Thymus (tissue), 11 donors: Measurements from ENCODE around the gene MYO5B. TPM values are rescaled to one million over a fixed set of nuclear protein-coding genes. Genes with fewer than 3 reads are reported as not detected.

ENCODE experiments used
- DNase-seq, 9 donors: peaks; one replicate each; pipeline ENCODE4 v3.0.0-alpha.2; 2013; ENCODE audit warnings: low spot score in 9 of 9, low read depth in 6 of 9, missing footprints in 1 of 9
- H3K27ac ChIP-seq, 2 donors: one replicate each; pipeline ENCODE4 v1.5.1; 2013; ENCODE audit warnings: control low read depth in 1 of 2, low read depth in 1 of 2, low read length in 1 of 2, mild to moderate bottlenecking in 1 of 2, moderate library complexity in 1 of 2
- H3K27me3 ChIP-seq, 2 donors: one replicate each; pipeline ENCODE4 v1.5.1; 2013; ENCODE audit warnings: low read length in 1 of 2; ENCODE audit not compliant: control insufficient read depth in 2 of 2, insufficient read depth in 1 of 2
- H3K36me3 ChIP-seq, 2 donors: one replicate each; pipeline ENCODE4 v1.5.1; 2013; ENCODE audit warnings: low read length in 1 of 2, mild to moderate bottlenecking in 1 of 2, moderate library complexity in 1 of 2; ENCODE audit not compliant: control insufficient read depth in 2 of 2, insufficient read depth in 2 of 2
- H3K4me1 ChIP-seq, 2 donors: one replicate each; pipeline ENCODE4 v1.5.1; 2013; ENCODE audit warnings: low read length in 2 of 2; ENCODE audit not compliant: control insufficient read depth in 2 of 2, insufficient read depth in 2 of 2
- H3K4me3 ChIP-seq, 2 donors: one replicate each; pipeline ENCODE4 v1.5.1; 2013; ENCODE audit warnings: low read length in 2 of 2, control low read depth in 1 of 2, mild to moderate bottlenecking in 1 of 2
- H3K9me3 ChIP-seq, 2 donors: one replicate each; pipeline ENCODE4 v1.5.1; 2013; ENCODE audit warnings: low read length in 1 of 2, mild to moderate bottlenecking in 1 of 2; ENCODE audit not compliant: control insufficient read depth in 2 of 2, insufficient read depth in 1 of 2
- WGBS: extraction: QIAGEN DNeasy Blood & Tissue Kit; methylation state at CpG from one replicate; pipeline ENCODE4 v1.1.7; 2013; 5-methylcytosine and 5-hydroxymethylcytosine counted together
- polyA plus RNA-seq: library from polyadenylated mRNA; stranded (reverse); fragments of 200-250 nt; gene quantifications from one replicate; pipeline ENCODE4 v1.2.3, GENCODE V29; 2013
- total RNA-seq: library from RNA; stranded (reverse); fragments of 120-200 nt; gene quantifications from one replicate; pipeline ENCODE4 v1.2.4, GENCODE V29; 2013
- donor health status: healthy.

Gene MYO5B
- total and polyA plus RNA-seq, 2 donors = 6.2 to 11.1 TPM

DNA sequence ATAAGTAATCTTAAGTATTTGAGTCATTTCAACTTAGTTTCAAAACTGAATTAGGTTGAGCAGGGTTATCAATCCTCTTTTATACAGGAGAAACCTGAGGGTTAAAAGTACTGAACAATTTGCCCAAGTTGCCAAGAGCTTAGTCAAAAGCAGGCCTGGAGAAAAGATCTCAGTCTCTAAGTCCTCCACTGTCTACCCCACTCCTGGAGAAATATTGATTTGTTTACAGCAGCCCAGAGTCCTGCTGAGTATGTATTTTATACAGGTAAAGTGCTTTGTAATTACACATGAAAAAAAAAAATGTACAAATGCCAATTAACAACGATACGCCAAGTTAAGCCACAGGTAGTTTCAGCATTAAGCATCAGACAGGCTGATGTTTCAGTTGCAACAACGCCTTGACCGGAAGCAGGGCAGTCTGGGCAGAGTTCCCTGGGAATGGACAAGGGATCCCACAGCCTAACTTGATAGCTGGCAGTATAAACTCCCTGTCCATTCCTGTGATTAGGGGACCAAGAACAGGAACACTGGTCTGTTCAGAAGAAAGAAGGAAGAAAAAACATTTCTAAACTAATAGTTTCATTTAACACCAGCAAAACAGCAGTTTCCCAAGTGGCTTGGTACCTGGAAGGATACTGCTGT is 132.9 kb downstream of the MYO5B start:
- DNase-seq = no peak
- Histone ChIP-seq H3K36me3 (no peaks in the 10 kb centered on the region), H3K9me3 (no peaks in the 10 kb centered on the region), H3K4me3 (no peak overlapping the region), H3K27me3 (no peaks in the 10 kb centered on the region), H3K27ac (no peak overlapping the region), H3K4me1 (no peaks in the 10 kb centered on the region)
- WGBS = 91% methylated on average over 4 of the region's 4 CpGs

DNA sequence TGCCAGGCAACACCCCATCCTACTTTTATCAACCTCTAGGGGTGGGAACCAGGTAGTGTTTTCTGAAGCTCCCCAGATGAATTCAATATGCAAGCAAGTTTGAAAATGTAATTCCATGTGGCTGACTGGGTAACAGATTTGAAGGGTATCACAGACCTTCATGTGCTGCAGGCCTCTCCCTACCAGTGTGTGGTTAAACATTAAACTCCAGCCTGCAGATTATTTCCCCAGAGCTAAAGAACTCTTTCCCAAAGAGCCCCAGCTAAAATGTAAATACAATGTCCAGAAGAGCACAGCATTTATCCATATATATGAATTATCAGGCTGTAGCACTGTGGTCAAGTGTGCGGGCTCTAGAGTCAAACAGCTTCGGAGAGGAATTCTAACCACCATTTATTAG is 134.1 kb downstream of the MYO5B start:
- Histone ChIP-seq H3K4me1 (no peaks in the 10 kb centered on the region), H3K36me3 (no peaks in the 10 kb centered on the region), H3K9me3 (no peaks in the 10 kb centered on the region), H3K27ac (no peak overlapping the region), H3K27me3 (no peaks in the 10 kb centered on the region), H3K4me3 (no peak overlapping the region)
- 99% methylated on average over 2 of the region's 2 CpGs for WGBS
- no peak for DNase-seq

DNA sequence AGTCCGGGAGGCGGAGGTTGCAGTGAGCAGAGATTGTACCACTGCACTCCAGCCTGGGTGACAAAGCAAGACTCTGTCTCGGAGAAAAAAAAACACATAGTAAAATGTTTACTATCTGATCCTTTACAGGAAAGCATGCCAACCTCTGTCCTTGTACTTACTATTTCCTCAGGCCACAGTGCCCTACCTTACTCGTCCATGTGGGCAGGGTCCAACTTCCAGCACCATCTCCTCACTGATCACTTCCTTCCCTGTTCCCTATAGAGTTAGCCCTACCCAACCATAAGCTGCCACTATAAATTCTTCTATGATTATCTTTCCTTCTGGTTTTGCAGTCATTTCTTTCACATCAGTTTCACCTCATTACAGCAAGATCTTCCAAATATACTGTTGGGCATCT is 136.2 kb downstream of the MYO5B start:
- Histone ChIP-seq H3K9me3 (no peaks in the 10 kb centered on the region), H3K4me1 (no peaks in the 10 kb centered on the region), H3K4me3 (no peak overlapping the region), H3K27ac (no peak overlapping the region), H3K27me3 (no peaks in the 10 kb centered on the region), H3K36me3 (no peaks in the 10 kb centered on the region)
- no peak for DNase-seq
- 79% methylated on average over 4 of the region's 4 CpGs for WGBS

DNA sequence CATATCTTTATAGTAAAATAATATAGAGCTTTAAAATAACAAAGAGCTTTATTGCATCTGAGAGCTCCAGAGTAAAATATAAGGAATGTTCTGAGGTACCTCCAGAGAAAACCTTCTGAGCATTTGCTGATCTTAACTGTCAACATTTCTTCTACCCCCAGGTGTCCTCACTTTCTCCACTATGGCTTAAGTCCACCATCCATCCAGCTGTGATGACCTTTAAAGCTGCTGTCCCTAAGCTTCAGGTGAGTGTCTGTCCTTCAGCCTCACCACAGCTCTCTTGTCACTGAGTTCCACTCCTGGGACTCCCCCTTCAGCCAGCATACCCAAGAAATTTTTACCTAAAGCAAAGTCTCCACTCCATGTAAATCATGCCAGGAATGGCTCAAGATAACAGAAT is 137.9 kb downstream of the MYO5B start:
- H3K36me3 ChIP-seq = no peaks in the 10 kb centered on the region
- H3K4me3 ChIP-seq = no peak overlapping the region
- H3K4me1 ChIP-seq = no peaks in the 10 kb centered on the region
- H3K27me3 ChIP-seq = no peaks in the 10 kb centered on the region
- no peaks in the 10 kb centered on the region for H3K9me3 ChIP-seq
- H3K27ac ChIP-seq = no peak overlapping the region
- DNase-seq = no peak

DNA sequence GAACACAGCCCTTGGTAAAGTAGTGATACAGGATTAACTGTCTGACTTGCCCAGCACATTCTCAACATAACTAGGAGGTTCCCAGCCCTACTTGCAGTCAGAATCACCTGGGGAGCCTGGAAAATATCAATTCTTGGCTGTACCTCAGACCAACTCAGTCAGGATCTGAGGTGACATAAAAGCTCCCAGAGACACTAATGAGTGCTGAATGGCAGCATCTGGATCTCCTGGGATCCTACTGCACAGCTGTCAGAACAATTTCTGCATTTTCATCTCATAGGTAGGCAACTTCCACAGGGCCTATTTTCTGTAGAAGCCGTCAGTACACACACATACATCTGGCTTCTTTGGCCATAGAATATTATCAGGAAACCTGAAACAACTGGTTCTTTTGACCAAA is 138.8 kb downstream of the MYO5B start:
- whole genome bisulfite sequencing = 96% methylated on average over 1 of the region's 1 CpG
- no peaks in the 10 kb centered on the region for H3K27me3 ChIP-seq
- H3K4me1 ChIP-seq = no peaks in the 10 kb centered on the region
- no peaks in the 10 kb centered on the region for H3K36me3 ChIP-seq
- H3K4me3 ChIP-seq = no peak overlapping the region
- H3K9me3 ChIP-seq = no peaks in the 10 kb centered on the region
- H3K27ac ChIP-seq = no peak overlapping the region
- DNase-seq = no peak

GRCh38 chr18:50055488-50055887 is 139.5 kb downstream of the MYO5B start:
- Histone ChIP-seq H3K4me3 (no peak overlapping the region), H3K36me3 (no peaks in the 10 kb centered on the region), H3K27ac (no peak overlapping the region), H3K4me1 (no peaks in the 10 kb centered on the region), H3K9me3 (no peaks in the 10 kb centered on the region), H3K27me3 (no peaks in the 10 kb centered on the region)
- WGBS = 85% methylated on average over 4 of the region's 4 CpGs
- DNase-seq = no peak

DNA sequence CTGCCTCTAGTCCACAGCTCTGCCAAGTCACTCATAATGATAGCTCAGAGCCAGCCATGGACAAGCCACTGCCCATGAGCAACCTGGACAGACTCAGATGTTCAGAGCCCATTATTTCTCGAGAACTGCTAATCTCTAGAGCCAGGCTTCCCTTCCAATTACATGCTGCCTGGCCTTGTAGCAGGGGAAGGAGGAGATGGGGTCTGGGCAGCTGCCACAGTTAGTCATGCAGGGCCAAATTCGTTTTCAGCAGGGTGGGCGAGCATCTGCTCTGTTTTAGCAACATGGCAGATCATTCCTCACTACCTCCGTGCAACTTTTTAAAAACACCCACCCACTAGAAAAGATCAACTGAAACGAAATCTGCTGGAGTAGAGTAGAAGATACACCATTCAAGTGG is 141.8 kb downstream of the MYO5B start:
- no peak overlapping the region for H3K4me3 ChIP-seq
- H3K27ac ChIP-seq = no peak overlapping the region
- no peaks in the 10 kb centered on the region for H3K9me3 ChIP-seq
- no peaks in the 10 kb centered on the region for H3K4me1 ChIP-seq
- no peaks in the 10 kb centered on the region for H3K27me3 ChIP-seq
- WGBS = 81% methylated on average over 5 of the region's 5 CpGs
- no peaks in the 10 kb centered on the region for H3K36me3 ChIP-seq
- DNase-seq = no peak

DNA sequence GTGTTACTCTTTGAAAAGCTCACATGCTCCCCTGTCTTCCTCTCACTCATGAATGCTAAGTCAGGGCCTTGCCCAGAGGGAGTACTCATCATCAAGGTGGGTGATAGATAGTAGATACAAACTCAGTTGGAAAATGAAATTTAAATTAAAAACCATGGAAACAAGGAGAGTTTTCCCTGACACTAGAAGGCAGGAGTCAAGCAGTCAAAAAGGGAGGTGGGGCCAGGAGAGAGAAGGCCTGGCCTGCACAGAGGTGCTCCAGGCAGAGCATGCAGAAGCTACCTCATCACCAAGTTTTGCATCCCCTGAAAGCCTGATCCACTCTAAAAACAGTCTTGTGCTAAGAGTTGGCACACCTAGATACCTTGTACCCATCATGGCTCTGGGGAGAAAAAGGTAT is 143.7 kb downstream of the MYO5B start:
- Histone ChIP-seq H3K27ac (no peak overlapping the region), H3K27me3 (no peaks in the 10 kb centered on the region), H3K9me3 (no peaks in the 10 kb centered on the region), H3K4me3 (no peak overlapping the region), H3K4me1 (no peaks in the 10 kb centered on the region), H3K36me3 (no peaks in the 10 kb centered on the region)
- no peak for DNase-seq

GRCh38 chr18:50045126-50045525 is 149.8 kb downstream of the MYO5B start:
- DNase-seq = no peak
- Histone ChIP-seq H3K9me3 (no peaks in the 10 kb centered on the region), H3K27ac (no peak overlapping the region), H3K4me1 (no peaks in the 10 kb centered on the region), H3K36me3 (no peaks in the 10 kb centered on the region), H3K4me3 (no peak overlapping the region), H3K27me3 (no peaks in the 10 kb centered on the region)
- WGBS = 87% methylated on average over 4 of the region's 4 CpGs

- no peaks in the 10 kb centered on the region for H3K9me3 ChIP-seq
- WGBS = 75% methylated on average over 3 of the region's 3 CpGs
- H3K27me3 ChIP-seq = no peaks in the 10 kb centered on the region
- DNase-seq = no peak
- no peak overlapping the region for H3K4me3 ChIP-seq
- H3K4me1 ChIP-seq = no peaks in the 10 kb centered on the region
- H3K36me3 ChIP-seq = no peaks in the 10 kb centered on the region
- no peak overlapping the region for H3K27ac ChIP-seq
Measured at GRCh38 chr18:50044402-50044801, 150.5 kb downstream of the MYO5B start.
